Subcutaneous abdominal adipose tissue (tissue), 5 donors: Measurements from ENCODE around the gene ALDH3A2.

ENCODE experiments used
- H3K27ac ChIP-seq: one replicate; pipeline ENCODE4 v1.7.0; 2013; ENCODE audit warnings: low read depth, mild to moderate bottlenecking, inconsistent platforms, low read length, moderate library complexity
- H3K27me3 ChIP-seq, 5 donors: one replicate each; pipeline ENCODE4 v1.7.0; 2013; ENCODE audit warnings: low read length in 5 of 5, inconsistent platforms in 1 of 5; ENCODE audit not compliant: control insufficient read depth in 5 of 5, insufficient read depth in 4 of 5
- H3K36me3 ChIP-seq, 5 donors: one replicate each; pipeline ENCODE4 v1.7.0; 2013; ENCODE audit warnings: low read length in 5 of 5; ENCODE audit not compliant: control insufficient read depth in 5 of 5, insufficient read depth in 5 of 5
- H3K4me1 ChIP-seq, 5 donors: one replicate each; pipeline ENCODE4 v1.7.0; 2013; ENCODE audit warnings: low read length in 5 of 5, mild to moderate bottlenecking in 3 of 5, moderate library complexity in 1 of 5; ENCODE audit not compliant: control insufficient read depth in 5 of 5, insufficient read depth in 5 of 5
- H3K4me3 ChIP-seq, 5 donors: one replicate each; pipeline ENCODE4 v1.7.0; 2013; ENCODE audit warnings: low read length in 5 of 5, low read depth in 1 of 5
- H3K9ac ChIP-seq, 5 donors: one replicate each; pipeline ENCODE4 v1.7.0; 2013; ENCODE audit warnings: low read length in 5 of 5, mild to moderate bottlenecking in 4 of 5, moderate library complexity in 3 of 5
- H3K9me3 ChIP-seq, 5 donors: one replicate each; pipeline ENCODE4 v1.7.0; 2013; ENCODE audit warnings: low read length in 5 of 5; ENCODE audit not compliant: control insufficient read depth in 5 of 5
- donor health status: healthy.
- donor health status: healthy.
- donor health status: healthy.
- donor health status: healthy.
- donor health status: healthy.

The ALDH3A2 gene

DNA sequence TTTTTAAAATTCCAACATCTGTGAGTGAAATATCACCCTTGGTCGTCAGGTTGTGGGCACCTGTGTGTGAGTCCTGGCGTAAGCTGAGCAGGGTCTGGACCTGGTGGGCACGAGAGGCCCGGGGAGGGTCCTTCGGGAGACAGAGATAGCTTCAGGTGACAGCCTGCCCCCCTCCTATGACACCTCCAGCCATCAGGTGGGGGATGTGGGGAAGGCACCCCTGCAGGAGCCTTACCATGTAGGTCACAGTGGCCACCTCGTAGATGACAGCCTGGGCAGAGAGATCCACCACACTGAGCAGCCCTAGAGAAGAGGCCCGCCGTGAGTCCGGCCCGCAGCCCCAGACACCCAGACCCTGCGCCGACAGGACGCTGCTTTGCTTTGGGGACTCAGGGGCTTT, 56.6 kb downstream of the ALDH3A2 start:
- no peaks in the 10 kb centered on the region for H3K36me3 ChIP-seq

DNA sequence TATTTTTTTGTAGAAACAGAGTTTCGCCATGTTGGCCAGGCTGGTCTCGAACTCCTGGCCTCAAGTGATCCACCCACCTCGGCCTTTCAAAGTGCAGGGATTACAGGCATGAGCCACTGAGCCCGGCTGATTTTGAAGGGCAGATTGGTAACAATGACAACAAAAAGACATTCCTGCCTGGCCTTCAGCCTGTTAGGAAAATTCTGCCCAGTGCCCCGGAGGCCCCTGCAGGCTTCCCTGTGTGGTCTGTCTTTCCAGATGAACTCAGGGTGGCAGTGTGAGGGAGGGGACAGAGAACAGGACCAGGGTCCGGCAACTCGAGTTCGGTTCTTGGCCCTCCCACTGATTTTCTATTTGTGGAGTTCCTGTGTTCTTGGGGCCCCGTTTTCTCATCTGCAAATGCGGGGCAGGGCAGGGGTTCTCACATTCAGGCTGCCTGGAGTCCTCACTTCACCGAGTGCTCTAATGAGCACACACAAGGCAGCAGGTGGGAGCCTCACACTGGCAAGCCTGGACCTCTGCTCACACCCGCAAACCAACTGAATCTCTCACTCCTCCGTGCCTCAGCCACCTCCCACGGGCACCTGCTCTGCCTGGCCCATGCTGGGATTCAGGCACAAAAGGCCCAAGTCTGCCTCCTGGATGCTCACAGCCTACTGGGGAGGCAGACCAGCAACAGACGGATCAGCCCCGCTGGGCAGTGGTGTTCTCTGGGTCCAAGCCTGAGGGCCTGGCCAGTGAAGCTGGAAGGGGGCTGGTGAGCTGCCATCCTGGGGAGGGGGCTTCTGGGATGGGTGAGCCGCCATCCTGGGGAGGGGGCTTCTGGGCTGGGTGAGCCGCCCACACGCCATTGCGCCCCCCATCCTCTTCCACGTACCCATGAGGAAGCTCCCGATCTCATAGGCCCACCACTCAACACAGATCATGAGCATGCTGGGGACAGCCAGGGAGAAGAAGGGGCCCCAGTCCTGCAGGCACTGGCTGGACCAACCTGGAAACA, 57.5 kb downstream of the ALDH3A2 start:
- Histone ChIP-seq H3K4me3 (no peak overlapping the region), H3K27me3 (no peaks in the 10 kb centered on the region), H3K27ac (no peak overlapping the region), H3K9ac (no peak overlapping the region), H3K9me3 (no peaks in the 10 kb centered on the region), H3K36me3 (no peaks in the 10 kb centered on the region), H3K4me1 (peaks cover 0 to 4% (median 0%) of the 10 kb centered on the region in 5 donors)

More for the DNA sequence above, 56.6 kb downstream of the ALDH3A2 start:
- peaks cover 0 to 4% (median 0%) of the 10 kb centered on the region in 5 donors for H3K4me1 ChIP-seq
- no peak overlapping the region for H3K9ac ChIP-seq
- H3K9me3 ChIP-seq: no peaks in the 10 kb centered on the region
- H3K4me3 ChIP-seq: no peak overlapping the region
- no peaks in the 10 kb centered on the region for H3K27me3 ChIP-seq
- no peak overlapping the region for H3K27ac ChIP-seq

DNA sequence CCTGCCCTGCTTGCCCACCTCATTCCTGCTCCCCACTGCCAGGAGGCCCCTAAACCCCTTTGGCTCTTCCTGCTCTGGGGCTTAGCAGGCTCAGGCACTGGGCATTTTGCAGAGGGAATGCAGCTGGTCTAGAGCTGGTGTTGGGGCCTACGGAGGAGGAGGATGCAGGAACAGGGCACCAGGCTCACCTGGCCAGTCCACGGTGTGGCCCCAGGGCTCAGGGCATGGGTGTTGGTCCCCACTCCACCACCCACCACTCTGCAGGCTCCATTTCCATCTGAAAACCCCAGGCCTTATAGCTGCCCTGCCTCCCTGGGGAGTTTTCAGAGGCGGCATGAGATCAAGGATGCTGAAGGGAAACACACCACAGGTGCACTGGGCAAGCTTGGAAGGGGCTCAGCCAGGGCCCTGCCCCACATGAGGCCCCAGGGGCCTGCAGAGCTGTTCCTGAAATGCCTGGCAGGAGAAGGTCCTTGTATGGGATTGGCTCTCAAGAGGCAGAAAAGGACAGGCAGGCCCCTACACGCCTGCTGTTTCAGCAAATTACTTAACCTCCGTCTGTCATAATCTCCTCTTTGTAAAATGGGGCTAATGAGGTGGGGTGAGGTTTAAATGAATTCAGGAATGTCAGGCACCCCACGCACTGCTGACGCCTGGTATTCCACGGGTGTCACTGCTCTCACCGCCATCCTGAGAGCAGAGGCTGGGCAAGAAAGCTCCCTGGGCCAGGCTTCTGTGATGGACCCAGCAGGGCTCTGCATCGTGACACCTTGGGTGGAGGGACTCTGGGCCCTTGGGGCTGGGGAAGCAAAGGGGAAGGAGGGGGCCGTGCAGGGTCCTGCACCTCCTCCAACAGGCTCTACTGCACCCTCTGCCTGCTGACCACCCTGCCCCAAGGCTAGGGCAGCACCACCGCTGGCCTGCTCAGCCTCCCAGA, 58.5 kb downstream of the ALDH3A2 start:
- no peaks in the 10 kb centered on the region for H3K9me3 ChIP-seq
- no peaks in the 10 kb centered on the region for H3K27me3 ChIP-seq
- H3K4me3 ChIP-seq: no peak overlapping the region
- no peak overlapping the region for H3K27ac ChIP-seq
- peaks cover 0 to 4% (median 0%) of the 10 kb centered on the region in 5 donors for H3K4me1 ChIP-seq
- H3K36me3 ChIP-seq: no peaks in the 10 kb centered on the region
- no peak overlapping the region for H3K9ac ChIP-seq

DNA sequence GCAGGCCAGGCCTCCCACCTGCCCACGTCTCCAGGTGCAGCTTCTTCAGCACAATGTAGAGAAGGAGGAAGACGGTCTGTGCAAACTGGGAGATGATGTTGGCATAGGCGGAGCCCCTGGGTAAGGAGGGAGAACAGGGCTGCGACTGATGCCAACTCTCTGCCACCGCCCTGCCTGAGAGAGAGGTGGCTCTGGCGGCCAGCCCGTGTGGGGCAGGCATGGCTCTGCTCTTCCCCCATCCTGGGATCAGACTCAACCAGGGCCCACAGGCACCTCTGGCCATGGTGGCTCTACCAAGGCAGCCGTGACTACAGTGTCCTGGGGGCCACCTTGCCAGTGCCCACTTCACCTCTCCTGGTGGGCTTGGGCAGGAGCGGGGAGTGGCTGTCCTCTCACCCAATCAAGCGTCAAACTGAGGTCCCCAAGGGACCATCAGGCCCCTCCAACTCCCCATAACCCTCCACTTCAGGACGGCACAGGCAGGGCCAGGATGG, 59.2 kb downstream of the ALDH3A2 start:
- peaks cover 0 to 4% (median 0%) of the 10 kb centered on the region in 5 donors for H3K4me1 ChIP-seq
- H3K9me3 ChIP-seq: no peaks in the 10 kb centered on the region
- no peaks in the 10 kb centered on the region for H3K36me3 ChIP-seq
- H3K27ac ChIP-seq: no peak overlapping the region
- H3K9ac ChIP-seq: no peak overlapping the region
- H3K4me3 ChIP-seq: no peak overlapping the region
- no peaks in the 10 kb centered on the region for H3K27me3 ChIP-seq

DNA sequence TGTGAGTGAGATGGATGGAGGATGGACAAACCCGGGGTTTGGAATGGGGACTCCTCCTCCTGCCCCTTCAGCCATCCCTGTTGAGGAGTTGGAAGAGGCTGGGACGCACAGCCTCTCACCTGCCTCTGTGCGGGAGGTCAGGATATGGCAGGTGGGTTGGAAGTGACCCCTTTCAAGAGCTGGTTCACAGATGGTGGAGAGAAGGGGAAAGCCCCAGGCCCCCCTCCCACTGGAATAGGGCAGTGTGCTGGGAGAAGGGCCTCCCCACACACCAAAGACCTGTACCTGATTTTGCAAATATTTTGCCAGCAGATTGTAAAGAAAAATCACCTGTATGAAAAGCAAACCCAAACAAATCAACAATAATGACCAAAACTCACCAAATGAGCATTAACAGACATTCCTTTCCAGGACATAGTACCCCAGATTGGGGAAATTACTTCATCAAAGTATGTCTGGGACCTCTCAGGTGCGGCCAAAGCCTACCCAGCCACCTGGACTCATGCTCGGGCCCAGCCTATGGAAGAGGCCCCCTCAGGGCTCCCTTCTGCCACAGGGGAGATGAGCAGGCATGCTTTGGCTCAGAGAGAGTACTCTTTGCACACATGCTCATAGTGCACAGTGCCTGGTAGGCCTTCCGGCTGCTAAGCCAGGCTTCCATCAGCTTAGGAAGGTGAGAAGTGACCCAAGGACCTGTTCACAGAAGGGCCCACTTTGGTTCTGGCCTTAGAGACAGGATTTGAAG, 60.1 kb downstream of the ALDH3A2 start:
- Histone ChIP-seq H3K9ac (no peak overlapping the region), H3K4me3 (no peak overlapping the region), H3K27ac (no peak overlapping the region), H3K36me3 (no peaks in the 10 kb centered on the region), H3K9me3 (no peaks in the 10 kb centered on the region), H3K27me3 (no peaks in the 10 kb centered on the region), H3K4me1 (peaks cover 0 to 4% (median 0%) of the 10 kb centered on the region in 5 donors)

DNA sequence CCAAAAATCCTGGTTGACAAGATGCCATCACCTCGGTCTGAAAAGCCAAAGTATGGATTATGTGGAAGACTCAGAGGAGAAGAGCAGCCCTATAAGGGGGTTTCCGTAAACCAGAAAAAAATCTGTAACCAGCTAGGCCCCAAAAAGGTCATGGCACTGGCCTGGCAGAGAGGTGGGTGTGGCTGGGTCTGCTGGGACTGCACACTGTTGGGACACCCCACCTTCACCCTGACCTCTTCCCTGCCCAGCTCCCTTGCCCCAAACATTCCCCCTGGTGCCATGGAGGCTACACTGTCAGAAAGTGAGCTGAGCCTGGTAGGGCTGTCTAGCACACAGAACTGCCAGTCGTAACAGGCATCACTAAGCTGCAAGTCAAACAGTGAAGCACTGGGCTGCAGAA, 61.3 kb downstream of the ALDH3A2 start:
- Histone ChIP-seq H3K9me3 (no peaks in the 10 kb centered on the region), H3K36me3 (no peaks in the 10 kb centered on the region), H3K27ac (no peak overlapping the region), H3K9ac (no peak overlapping the region), H3K27me3 (no peaks in the 10 kb centered on the region), H3K4me1 (no peaks in the 10 kb centered on the region), H3K4me3 (no peak overlapping the region)

DNA sequence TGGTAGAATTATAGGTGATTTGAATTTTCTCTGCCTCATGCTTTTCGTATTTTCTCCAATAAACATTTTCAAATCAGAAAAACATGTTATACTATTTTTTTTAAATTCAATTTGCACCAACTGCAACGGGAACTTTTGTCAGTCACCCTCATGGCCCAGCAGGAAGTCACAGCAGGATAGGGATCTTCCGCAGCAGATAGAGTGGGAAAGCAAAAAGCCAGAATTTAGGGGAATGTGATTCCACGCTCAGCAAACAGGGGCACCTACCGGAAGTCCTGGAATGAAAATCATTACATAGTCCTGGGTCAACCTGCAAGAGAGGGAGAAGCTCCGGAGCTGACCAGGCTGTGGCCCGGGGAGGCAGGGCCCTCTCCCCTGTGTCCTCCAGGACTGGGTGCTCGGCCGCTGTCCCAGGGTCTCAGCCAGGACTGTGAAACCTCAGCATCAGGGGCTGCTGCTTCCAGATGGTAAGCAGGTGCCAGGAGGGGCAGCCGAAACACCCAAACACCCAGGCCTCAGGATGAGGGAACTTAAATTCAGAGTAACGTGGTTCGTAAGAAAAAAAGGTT, 64.0 kb downstream of the ALDH3A2 start:
- no peaks in the 10 kb centered on the region for H3K9me3 ChIP-seq
- no peaks in the 10 kb centered on the region for H3K27me3 ChIP-seq
- H3K9ac ChIP-seq: no peak overlapping the region
- H3K27ac ChIP-seq: no peak overlapping the region
- H3K36me3 ChIP-seq: no peaks in the 10 kb centered on the region
- no peak overlapping the region for H3K4me3 ChIP-seq
- H3K4me1 ChIP-seq: no peaks in the 10 kb centered on the region

DNA sequence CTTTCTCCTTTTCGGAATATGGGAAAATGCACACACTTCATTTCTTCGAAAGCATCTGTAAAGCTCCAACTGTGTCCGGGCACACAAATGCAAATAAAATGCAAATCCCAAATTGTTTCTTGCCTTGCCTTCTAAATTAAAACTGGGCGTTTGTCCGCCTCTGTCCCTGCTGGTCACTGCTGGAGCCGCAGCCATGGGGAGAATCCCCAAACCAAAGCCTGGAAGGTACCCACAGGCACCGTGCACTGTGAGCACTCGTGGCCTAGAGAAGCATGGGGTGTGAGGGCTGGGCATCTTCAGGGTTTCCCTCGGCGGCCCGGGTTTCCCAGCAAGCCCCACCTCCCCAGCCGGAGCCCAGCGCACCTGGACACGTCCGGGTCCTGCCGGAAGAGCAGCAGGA, 64.9 kb downstream of the ALDH3A2 start:
- Histone ChIP-seq H3K27ac (no peak overlapping the region), H3K4me3 (no peak overlapping the region)

DNA sequence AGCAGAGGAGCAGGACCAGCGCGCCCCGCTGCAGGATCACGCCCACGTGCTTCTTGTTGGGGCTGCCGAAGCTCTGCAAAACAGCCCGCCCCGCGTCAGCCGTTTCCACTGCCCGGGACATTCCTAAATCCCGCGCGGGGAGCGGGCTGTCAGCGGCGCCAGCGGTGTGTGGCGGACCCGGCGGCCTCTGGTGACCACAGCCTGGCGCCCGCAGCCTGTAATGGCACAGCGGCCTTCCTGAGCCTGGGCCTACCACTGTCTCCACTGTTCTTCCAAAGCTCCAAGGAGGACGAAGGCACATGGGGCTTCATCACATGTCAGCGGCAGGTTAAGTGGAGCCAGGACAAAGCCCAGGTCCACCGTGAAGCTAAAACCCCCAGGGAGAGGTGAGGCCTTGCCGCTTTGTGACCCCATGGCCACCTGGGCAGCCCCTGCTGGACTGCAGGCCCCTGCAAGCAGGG, 65.4 kb downstream of the ALDH3A2 start:
- Histone ChIP-seq H3K27ac (no peak overlapping the region), H3K9ac (no peak overlapping the region), H3K27me3 (no peaks in the 10 kb centered on the region), H3K9me3 (no peaks in the 10 kb centered on the region), H3K36me3 (no peaks in the 10 kb centered on the region), H3K4me3 (no peak overlapping the region), H3K4me1 (no peaks in the 10 kb centered on the region)

More for the DNA sequence above, 64.9 kb downstream of the ALDH3A2 start:
- no peaks in the 10 kb centered on the region for H3K9me3 ChIP-seq
- H3K9ac ChIP-seq: no peak overlapping the region
- H3K36me3 ChIP-seq: no peaks in the 10 kb centered on the region
- no peaks in the 10 kb centered on the region for H3K4me1 ChIP-seq
- H3K27me3 ChIP-seq: no peaks in the 10 kb centered on the region
